SHP77 (cell line): ENCODE data around the gene PIK3AP1.

Source experiments
- DNase-seq, 2 experiments: peaks; one replicate each; lab custom pipeline; 2025; lab: John Stamatoyannopoulos, UW

Gene PIK3AP1

DNA sequence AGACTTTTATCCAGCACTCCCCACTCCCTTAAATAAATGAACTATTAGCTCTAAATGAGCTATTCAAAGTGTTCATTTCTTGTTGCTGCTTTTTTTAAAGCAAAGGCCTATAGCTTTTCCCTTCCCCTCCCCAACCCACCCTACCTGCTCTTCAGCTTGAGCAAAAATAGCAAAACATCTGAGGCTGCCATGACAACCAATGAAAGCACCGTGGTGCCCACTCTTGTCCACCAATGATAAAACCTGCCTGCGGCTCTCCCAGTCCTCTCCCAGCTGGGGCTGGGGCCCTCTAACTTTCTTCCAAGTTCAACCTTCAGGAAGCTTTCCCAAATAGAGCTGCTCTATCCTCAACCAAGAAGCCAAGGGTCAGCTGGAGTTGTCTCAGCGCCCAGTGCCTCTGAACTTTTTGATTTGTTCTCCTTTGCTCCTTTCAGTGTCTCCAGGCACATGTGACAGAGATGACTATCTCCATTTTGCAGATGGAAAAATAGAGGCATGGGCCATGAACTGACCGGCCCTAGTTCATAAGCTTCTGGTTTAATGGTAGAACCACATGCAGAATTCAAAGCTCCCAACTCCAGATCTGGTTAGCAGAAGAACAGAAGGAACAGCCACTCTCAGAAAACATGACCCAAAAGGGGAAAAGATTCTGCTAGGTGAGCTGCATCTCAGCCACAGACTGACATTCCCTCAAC is 47.7 kb downstream of the PIK3AP1 start:
- no peak for DNase-seq

DNA sequence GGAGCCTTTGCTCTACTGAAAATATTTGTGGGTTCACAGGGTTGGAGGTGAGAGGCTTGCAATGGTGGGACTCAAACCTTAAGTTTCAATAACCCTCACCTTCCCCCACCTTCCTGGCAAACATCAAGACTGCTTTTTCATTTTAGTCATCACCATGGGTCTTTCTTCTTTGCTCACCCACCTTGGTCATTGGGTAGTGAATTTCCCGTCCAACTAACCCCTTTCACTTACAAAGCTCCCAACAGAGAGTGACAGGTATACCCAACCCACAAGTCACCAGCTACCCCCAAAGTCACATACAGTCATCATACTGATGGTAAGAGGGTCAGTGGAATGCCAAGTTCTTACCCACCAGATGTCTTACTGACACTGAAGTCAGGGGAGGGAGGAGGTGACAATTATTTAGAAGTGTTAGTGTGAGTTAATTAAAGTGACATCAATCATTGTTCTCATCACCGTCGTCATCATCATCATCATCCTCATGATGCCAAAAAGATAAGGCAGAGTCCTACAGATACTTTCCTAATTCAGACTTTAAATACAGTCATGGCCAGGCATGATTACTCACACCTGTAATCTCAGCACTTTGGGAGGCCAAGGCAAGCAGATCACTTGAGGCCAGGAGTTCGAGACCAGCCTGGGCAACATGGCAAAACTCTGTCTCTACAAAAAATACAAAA is 49.0 kb downstream of the PIK3AP1 start:
- no peak for DNase-seq

DNA sequence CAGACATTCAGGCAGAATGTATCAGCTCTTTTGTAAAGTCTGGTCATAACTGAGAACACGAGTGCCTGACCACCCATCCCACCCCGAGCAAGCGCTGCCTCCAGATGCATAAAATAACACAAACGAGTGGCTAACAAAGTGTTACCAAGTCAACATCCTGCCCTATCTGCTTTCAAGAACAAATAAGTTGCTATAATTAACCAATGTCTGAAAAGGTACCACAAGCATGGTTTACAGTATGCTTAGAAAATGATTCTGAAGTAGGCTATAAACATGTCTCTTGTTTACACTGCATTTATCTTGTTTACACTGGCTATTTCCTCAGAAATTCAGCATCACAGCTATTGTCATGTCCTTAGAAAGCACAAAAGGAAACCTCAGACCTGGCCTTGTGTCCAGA is 49.5 kb downstream of the PIK3AP1 start:
- peak; percentile 60 for DNase-seq

DNA sequence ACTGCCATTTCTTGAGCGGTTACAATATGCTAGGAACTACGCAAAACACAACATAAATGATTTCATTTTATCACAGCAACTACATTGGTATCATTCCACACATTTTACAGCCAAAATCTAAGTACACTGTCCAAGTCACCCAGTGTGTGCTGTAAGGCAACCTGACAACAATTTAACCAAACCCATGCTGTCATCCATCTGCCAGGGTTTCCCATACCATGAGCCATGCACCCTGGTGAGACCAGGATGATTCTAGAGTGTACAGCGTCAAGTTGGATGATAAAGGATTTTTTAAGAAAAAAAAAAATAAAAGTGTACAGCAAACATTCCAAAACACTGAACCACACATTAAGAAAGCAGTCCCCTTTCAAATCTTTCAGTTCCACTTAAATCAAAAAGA is 52.9 kb downstream of the PIK3AP1 start:
- no peak for DNase-seq

DNA sequence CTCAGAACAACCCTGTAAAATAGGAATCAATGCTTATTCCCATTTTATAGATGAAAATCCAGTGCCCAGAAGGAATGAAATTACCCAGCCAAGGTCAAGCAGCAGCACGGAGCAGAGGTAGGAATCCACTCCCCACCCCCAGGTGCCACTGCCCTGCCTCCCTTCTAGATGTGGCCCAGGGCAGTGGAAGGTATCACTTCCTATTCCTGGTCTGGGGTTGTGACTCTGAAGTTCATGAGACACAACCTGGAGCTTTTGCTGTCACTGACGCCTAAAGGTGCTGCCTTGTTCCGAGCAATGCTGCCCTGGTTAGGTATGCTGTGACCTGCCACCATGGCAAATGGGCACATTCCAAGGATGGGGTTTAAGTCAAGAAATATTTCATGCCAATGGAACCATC is 53.6 kb downstream of the PIK3AP1 start:
- no peak for DNase-seq

DNA sequence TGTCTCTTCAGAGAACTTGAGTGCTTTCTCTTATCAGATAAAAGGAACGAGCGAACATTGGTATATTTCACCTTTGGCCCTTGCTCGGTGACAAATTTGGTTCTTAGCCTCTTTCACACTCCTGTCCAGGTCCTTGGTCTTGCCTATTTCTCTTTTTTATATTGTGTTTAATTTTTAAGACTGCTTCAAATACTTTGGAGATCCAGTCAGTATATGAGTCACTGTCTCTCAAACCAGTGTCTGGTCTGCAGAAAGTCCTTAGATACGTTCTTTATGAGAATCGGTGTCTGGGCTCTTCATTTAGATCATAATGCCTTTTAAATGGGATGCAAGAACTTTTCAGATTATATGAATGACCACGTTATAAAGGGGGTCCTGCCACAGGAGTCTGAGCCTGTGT is 55.0 kb downstream of the PIK3AP1 start:
- no peak for DNase-seq

DNA sequence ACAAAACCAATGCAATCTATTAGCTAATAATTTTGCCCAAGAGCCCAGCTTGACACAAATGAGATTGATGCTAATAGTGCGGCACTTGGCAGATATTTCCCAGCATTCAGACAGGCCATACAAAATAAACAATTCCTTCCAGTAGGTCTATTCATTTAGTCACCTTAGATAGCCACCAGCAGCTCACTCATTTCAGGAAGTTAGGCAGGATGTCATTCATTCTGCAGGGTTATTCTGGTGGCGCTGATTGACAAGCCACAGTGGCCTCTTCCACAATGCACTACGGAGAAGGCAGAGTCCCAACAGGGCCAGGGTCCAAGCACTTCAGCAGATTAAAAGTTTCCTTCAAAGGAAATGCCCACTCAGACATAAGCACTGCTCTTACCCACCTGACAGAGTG is 55.8 kb downstream of the PIK3AP1 start:
- DNase-seq = no peak

DNA sequence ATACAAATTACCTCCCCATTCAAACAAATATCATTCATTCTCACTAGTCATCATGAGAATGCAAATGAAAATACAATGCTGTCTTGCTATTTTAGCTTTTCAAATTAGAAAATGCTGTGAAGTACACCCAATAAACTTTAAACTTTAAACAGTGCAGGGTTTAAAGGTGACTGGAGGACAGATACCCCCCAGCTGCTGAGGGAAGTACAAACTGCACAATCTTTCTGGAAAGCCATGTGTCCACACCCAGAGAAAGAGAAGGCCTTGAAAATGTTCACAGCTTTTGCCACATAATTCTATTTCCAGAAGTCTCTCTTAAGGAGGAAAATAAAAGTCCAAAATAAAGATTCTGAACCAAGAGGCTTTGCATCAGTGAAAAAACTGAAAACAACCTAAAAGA is 56.5 kb downstream of the PIK3AP1 start:
- no peak for DNase-seq

DNA sequence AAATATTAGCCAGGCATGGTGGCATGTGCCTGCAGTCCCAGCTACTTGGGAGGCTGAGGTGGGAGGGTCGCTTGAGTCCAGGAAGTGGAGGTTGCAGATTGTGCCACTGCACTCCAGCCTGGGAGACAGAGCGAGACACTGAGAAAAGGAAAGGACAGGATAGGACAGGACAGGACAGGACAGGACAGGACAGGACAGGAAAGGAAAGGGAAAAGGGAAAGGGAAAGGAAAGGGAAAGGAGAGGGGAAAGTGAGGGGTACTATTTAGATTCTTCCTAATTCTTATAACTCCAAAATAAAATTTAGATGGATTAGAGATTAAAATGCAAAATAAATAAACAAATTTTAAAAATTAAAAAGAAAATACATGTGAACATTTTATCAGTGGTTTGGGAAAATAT is 58.7 kb downstream of the PIK3AP1 start:
- DNase-seq = no peak

DNA sequence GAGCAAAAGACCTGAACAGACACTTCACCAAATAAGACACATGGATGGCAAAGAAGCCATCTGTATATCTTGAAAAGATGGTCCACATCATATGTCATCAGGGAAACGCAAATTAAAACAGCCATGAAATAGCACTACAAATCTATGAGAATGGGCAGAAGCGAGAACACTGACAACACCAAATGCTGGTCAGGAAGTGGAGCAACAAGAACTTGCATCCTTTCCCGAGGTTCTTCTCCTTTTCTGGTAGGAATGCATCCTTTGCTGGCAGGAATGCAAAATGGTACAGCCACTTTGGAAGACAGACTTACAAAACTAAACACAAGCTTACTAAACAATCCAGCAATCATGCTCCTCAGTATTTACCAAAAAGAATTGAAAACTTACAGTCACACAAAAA is 60.0 kb downstream of the PIK3AP1 start:
- no peak for DNase-seq

DNA sequence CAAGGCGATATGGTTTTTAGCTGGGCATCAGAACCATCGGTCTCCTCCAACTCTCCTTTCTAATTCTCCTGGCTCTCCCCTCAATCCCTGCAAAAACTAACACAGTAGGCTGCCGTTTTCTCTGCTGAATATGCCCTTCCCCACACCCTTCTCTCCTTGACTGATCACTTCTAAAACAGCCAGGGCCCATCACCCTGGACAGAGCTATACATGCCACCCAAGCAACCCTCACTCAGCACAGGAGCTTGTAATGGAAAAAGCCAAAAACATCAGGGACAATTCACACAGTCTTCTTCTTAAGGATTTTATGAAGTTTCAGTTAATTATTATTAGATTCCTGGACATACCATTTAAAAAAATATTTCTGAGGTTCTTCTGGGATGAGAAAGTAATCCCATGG is 61.5 kb downstream of the PIK3AP1 start:
- no peak for DNase-seq

DNA sequence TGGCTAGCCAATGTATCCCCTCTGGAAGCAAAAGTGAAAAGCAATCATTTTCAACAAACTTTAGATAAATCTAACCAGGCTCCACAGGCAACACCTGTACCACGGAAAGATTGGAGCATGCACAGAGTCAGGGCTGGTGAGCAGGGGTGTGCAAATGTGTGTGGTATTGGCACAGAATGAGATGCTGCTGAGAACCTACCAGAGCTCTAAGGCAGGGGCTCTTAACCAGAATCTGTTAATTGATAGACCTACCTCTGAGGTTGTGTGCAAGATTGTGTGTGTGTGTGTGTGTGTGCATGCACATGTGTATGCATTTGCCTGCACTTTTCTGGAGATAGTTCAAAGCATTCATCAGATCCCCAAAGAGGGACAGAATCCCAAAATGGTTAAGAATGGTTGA is 62.9 kb downstream of the PIK3AP1 start:
- no peak for DNase-seq

DNA sequence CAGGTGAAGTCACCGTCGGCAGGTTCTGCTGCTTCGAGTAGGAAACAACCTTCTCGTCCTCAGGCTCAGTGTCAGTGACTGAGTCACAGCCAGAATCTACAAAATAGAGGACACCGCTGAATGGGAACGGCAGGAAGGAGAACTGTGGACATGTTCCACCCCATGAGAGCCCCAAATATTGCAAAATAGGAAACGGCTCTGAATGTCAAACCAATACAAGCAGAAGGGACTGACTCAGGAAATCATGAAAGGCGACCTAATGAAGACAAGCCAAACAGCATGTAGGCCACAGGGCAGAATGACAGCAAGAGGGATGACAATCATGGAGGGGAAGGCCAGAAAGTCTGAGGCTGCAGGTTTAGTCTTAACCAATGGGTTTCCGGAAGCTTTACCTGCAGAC is 63.5 kb downstream of the PIK3AP1 start:
- no peak for DNase-seq

DNA sequence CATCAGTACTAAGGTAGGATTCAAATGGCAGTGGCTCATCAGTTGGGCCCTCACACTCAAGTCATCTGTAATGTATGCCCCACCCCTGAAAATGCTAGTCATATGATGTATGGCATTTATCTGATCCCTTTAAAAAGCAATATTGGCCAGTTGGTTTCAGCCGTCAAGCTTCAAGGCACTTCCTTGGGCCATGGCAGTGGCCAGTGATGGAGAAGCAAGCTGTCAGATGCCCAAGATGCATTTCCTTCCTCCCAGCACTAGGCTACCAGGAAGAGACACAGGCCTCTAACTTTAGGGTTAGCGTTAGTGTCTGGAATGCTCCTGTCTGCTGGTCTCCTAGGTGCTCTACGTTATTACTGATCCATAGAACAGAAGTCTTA is 64.1 kb downstream of the PIK3AP1 start:
- no peak for DNase-seq

DNA sequence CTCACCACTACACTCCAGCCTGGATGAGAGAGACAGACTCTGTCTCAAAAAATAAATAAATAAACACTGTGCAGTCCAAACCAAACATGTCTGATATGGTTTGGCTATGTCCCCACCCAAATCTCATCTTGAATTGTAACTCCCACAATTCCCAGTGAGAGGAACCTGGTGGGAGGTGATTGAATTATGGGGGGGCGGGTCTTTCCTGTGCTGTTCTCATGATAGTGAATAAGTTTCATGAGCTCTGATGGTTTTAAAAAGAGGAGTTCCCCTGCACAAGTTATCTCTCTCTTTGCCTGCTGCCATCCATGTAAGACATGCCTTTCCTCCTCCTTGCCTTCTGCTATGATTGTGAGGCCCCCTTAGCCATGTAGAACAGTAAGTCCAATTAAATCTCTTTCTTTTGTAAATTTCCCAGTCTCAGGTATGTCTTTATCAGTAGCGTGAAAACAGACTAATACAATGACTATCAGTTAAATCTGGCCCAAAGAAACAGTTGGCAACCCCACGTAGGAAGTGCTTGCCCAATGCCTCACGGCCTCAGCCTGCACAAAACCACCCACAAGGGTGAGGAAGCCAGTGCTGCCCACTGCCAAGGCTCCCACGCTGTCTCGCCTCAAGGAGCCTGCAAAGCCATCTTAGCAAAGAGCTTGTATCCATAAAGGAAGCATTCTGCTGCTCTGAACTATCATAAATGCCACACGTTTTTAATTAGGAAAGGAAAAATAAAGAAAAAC is 64.7 kb downstream of the PIK3AP1 start:
- no peak for DNase-seq

DNA sequence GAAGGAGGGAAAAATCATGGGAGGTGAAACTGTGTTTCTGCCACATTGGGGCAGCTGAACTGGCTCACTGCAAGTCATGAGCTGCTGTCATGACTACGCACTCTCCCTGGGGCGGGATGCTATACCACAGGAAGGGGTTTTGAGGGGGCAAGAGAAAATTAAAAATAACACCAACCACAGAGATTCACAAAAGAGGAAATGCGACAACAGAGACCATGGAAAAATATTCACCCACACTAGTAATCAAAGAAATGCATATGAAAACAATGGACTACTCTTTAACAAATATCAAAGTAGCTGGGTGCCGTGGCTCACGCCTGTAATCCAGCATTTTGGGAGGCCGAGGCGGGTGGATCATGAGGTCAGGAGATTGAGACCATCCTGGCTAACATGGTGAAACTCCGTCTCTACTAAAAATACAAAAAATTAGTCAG is 68.3 kb downstream of the PIK3AP1 start:
- no peak for DNase-seq

DNA sequence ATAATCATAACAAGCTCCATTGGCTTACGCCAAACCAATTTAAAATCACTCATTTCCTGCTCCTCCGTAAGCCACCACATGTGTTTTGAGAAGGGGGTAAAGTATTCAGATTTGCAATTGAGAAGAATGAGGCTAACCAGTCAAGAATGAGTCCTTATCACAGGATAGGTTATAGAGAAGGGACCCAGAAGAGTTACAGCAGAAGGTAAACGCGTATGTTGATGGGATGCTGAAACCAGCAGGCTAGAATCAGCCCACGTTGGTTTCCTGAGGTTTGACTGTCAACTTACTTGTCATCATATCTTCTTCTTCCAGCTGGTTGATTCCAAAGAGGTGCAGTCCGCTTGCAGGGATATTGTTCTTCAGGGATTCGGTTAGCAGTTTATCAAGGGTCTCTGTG is 69.4 kb downstream of the PIK3AP1 start:
- no peak for DNase-seq

DNA sequence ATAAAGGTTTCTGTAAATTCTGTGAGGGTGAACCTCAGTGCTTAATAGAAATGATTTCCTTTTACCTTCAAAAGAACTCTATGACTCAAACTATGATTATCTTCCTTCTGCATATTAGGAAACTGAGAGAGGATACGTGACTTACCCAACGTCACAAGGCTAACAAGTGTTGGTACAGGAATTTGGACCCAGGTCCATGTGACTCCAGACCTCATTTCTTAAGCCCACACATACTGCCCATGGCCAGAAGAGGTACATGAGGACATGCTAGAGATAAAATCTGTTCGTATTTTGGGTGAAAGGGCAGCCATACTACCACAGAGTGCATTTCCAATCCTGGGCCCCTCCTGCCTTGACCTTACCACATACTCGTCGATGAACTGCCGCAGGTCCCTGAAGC is 72.0 kb downstream of the PIK3AP1 start:
- DNase-seq = no peak

DNA sequence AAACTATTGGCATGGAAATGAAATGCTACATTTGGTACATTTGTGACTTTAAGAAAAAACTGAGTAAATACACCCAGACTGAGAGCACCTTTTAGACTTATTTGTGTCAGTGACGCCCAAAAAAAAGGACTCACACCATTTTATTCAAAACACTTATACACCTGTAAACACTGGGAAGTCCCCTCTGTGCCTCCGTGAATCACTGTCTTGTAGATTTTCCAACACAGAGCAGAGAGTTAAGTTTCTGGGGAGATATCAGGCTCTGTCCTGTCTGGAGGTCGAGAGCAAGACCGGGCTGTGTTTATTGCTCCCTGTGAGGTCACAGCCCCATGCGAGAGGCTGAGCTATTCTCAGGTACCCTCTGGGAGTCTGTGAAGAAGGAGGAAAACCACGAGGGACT is 72.8 kb downstream of the PIK3AP1 start:
- no peak for DNase-seq

DNA sequence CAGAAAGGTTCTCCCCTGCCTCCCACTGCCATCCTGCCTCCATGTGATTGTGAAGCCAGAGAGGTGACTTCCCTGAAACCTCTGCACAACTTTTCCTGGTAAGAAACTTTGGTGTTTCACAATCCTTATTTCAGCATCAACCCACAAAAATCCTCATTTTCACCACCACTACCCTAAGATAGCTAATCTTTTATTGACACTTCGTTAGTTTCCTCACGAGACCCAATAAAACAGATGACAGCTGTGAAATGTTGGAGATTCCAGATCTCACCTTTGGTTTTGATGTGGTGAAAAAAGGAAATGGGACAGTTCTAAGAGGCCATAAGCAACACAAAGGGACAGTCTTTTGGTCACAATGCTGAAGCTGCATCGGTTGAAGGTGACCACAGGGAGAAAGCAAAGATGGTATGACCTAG is 73.6 kb downstream of the PIK3AP1 start:
- no peak for DNase-seq

DNA sequence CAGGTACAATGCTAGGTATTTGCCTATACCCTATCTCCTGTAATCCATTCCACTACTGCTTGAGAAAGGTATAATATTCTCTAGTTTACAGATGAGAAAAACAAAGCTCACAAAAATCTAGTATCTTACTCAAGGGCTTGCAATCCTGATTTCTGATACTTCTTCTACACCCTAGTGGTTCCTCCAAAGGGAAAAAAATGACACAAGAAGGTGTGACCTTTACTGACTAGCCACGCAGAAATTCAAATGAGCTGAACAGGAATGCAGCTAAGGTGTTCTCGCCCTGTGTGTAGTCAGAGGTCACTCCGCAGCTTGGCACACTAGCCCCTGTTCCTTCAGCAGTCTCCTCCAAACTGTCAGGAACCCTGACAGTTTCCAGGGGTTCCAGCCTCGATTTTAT is 74.0 kb downstream of the PIK3AP1 start:
- DNase-seq = no peak

DNA sequence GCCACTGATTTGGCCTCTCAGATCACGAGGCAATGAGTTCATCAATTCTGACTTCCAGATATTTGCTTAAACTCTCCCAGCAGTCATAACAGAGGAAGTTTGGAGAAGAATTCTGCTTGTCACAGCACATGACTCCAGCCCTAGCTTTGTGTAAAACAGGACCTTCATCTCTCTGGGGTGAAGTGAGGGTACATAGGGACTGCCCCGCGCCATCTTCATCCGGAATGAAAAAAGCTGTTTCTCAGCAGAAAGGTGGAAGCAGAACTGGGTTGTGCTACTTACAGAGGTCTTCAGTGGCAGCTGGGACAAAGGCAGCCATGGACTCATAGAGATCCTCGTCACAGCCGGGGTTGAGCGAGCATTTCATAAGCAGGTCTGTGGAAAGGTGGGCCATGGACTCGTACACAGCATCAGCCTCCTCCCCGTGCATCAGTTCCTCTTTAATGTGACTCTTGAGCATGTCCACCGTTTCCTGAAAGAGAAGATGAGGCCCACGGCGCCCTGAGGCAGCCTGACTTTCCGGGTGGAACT is 75.1 kb downstream of the PIK3AP1 start:
- DNase-seq = no peak

DNA sequence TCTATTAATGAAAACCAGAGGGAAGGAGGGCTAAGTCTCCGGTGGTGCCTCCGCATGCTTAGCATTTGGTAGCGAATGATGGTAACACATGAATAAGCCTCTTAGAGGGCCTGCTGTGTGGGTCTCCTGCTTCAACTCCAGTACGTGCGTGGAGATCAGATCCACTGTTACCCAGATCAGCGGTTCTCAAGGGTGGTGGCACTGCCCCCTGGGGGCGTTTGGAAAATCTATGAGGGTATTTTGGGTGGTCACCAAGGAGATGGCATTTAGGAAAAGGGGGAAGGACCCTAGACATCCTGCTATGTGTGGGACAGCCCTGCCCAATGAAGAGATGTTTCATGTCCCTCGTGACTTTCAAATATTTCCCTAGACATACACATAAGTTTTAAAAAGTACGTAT is 76.4 kb downstream of the PIK3AP1 start:
- DNase-seq = peak in 1 of 2 experiments; percentile 6
